GM12872 (cell line): ENCODE measurements around the gene BACH1.

ENCODE experiments used
- CTCF ChIP-seq: IDR thresholded peaks from 3 replicates; pipeline ENCODE4 v1.5.1; 2011; ENCODE audit warnings: low read depth, mild to moderate bottlenecking, low read length, moderate library complexity; ENCODE audit not compliant: insufficient read depth

The BACH1 gene

GRCh38 chr21:29298348-29299045 is at the start of gene BACH1:
BACH1 (plus strand) TSS chr21:29298922; CDS start chr21:29321281, 22,359 bp downstream.
- peak; percentile 44 for TF ChIP-seq CTCF

GRCh38 chr21:29250636-29251035 is 48.1 kb upstream of the BACH1 start:
- TF ChIP-seq CTCF, result no peak

- TF ChIP-seq CTCF, result no peak
Measured at GRCh38 chr21:29254550-29254949, 44.2 kb upstream of the BACH1 start.

GRCh38 chr21:29256126-29256910 is 42.4 kb upstream of the BACH1 start:
- TF ChIP-seq CTCF, result no peak

GRCh38 chr21:29257701-29258100 is 41.0 kb upstream of the BACH1 start:
- TF ChIP-seq CTCF, result no peak

GRCh38 chr21:29258626-29259338 is 39.9 kb upstream of the BACH1 start:
- TF ChIP-seq CTCF, result no peak

- no peak for TF ChIP-seq CTCF
Measured at GRCh38 chr21:29260461-29260860, 38.3 kb upstream of the BACH1 start.
